OCI-LY1 (cell line): ENCODE measurements around the gene LRRC43.
"Not testable (repeated sequence)": the region's sequence is repeated elsewhere in the genome, so short reads cannot be mapped to it uniquely, and the experiment has no call there.

Source experiments
- H2AFZ ChIP-seq: fragments of 200-600 bp; sonication (generic), shearing (Covaris generic); 2 replicates; pipeline ENCODE4 v1.6.0; 2014; ENCODE audit warnings: antibody characterized with exemption, mild to moderate bottlenecking, low read length
- H3F3A ChIP-seq: fragments of 200-600 bp; sonication (generic), shearing (Covaris generic); 2 replicates; pipeline ENCODE4 v1.6.0; 2014; ENCODE audit warnings: mild to moderate bottlenecking, antibody characterized with exemption, low read length, moderate library complexity; ENCODE audit not compliant: insufficient read depth
- H3K27ac ChIP-seq: fragments of 200-600 bp; sonication (generic); 2 replicates; pipeline ENCODE4 v1.5.1; 2014; ENCODE audit warnings: low read length, mixed run types, mild to moderate bottlenecking, low read depth; ENCODE audit not compliant: poor library complexity, severe bottlenecking
- H3K27me3 ChIP-seq: fragments of 200-600 bp; sonication (generic); 2 replicates; pipeline ENCODE4 v1.6.0; 2014; ENCODE audit warnings: antibody characterized with exemption, mild to moderate bottlenecking, low read length, moderate library complexity; ENCODE audit not compliant: insufficient read depth
- H3K36me3 ChIP-seq: fragments of 200-600 bp; sonication (generic); 2 replicates; pipeline ENCODE4 v1.6.1; 2014; ENCODE audit warnings: mild to moderate bottlenecking, antibody characterized with exemption, low read length, moderate library complexity, mixed read lengths; ENCODE audit not compliant: insufficient read depth
- H3K4me1 ChIP-seq: fragments of 200-600 bp; sonication (generic); 2 replicates; pipeline ENCODE4 v1.5.1; 2014; ENCODE audit warnings: mild to moderate bottlenecking, low read length, moderate library complexity; ENCODE audit not compliant: insufficient read depth, severe bottlenecking
- H3K4me2 ChIP-seq: fragments of 200-600 bp; sonication (generic), shearing (Covaris generic); 2 replicates; pipeline ENCODE4 v1.6.1; 2014; ENCODE audit warnings: low read length
- H3K4me3 ChIP-seq: fragments of 200-600 bp; sonication (generic); 2 replicates; pipeline ENCODE4 v1.5.1; 2014; ENCODE audit warnings: low read length, low read depth, mild to moderate bottlenecking, mixed read lengths; ENCODE audit not compliant: poor library complexity, severe bottlenecking
- H3K79me2 ChIP-seq: fragments of 200-600 bp; shearing (Covaris generic); 2 replicates; pipeline ENCODE4 v1.6.1; 2016; ENCODE audit warnings: mixed run types, low read length, mixed read lengths; ENCODE audit not compliant: insufficient read depth
- H3K9ac ChIP-seq: fragments of 200-600 bp; sonication (generic), shearing (Covaris generic); 2 replicates; pipeline ENCODE4 v1.6.1; 2014; ENCODE audit warnings: mild to moderate bottlenecking, low read length, mixed read lengths
- H3K9me2 ChIP-seq: fragments of 200-600 bp; sonication (generic), shearing (Covaris generic); 2 replicates; pipeline ENCODE4 v1.6.1; 2014; ENCODE audit warnings: low read depth, mild to moderate bottlenecking, low read length, mixed read lengths
- H3K9me3 ChIP-seq: fragments of 200-600 bp; shearing (Covaris generic); 2 replicates; pipeline ENCODE4 v1.6.1; 2014; ENCODE audit warnings: low read length, mixed read lengths
- H4K20me1 ChIP-seq: fragments of 200-600 bp; sonication (generic), shearing (Covaris generic); 2 replicates; pipeline ENCODE4 v1.6.0; 2016; ENCODE audit warnings: mild to moderate bottlenecking, low read length; ENCODE audit not compliant: insufficient read depth
- CTCF ChIP-seq: fragments of 200-600 bp; sonication (generic), shearing (Covaris generic); IDR thresholded peaks from 2 replicates; pipeline ENCODE4 v1.5.1; 2017; ENCODE audit warnings: mild to moderate bottlenecking, antibody characterized with exemption, low read length, moderate library complexity, mixed read lengths
- EZH2 ChIP-seq: fragments of 200-600 bp; sonication (generic), shearing (Covaris generic); IDR thresholded peaks from 2 replicates; pipeline ENCODE4 v1.8.0; 2017; ENCODE audit warnings: borderline replicate concordance, mixed run types, mild to moderate bottlenecking, antibody characterized with exemption, low read length, moderate library complexity, mixed read lengths

LRRC43 gene

DNA sequence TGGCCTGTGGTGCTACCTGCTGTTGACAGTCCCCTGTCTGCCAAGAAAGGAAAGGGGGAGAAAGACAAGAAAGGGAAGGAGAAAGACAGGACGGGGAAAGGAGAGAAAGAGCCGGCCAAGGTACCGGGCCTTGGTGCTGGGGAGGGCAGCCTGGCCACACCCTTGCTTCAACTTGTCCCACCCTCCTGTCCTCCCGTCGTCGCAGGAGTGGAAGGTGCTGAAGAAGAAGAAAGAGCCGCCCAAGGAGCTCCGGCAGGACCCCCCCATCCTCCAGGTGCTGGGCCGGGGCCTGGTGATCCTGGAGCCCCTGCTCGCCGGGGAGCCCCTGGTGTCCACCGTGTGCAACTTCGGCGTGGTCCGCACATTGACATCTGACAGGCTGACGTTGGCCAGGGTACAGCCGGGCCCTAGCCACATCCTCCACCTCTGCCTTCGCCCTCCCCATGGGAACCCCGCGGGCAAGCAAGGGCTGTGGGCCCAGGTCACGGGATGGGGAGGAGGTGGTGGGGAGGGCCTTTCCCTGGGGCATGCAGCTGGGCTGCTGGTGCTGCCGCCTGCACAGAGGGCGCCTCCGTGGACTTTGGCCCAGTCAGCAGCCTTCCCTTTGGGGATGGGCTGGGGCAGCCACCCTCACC is 17.7 kb downstream of the LRRC43 start:
- Histone ChIP-seq H3K27me3 (no peaks in the 10 kb centered on the region; the same call in 1 of the 2 replicates), H3K36me3 (peaks cover 5% of the 10 kb centered on the region; the same call in 1 of the 2 replicates), H2AFZ (no peak overlapping the region), H3K4me1 (peaks cover 43% of the 10 kb centered on the region), H4K20me1 (no peaks in the 10 kb centered on the region), H3K9ac (no peak overlapping the region), H3K4me3 (no peak overlapping the region), H3K4me2 (no peak overlapping the region), H3K9me2 (no peaks in the 10 kb centered on the region), H3K9me3 (peaks cover 4% of the 10 kb centered on the region; the same call in 1 of the 2 replicates), H3K79me2 (no peaks in the 10 kb centered on the region), H3K27ac (no peak overlapping the region), H3F3A (no peaks in the 10 kb centered on the region)
- TF ChIP-seq EZH2: no peak
- TF ChIP-seq CTCF: no peak

GRCh38 chr12:122201381-122201780 is 18.5 kb downstream of the LRRC43 start:
- Histone ChIP-seq H3K4me1 (peaks cover 43% of the 10 kb centered on the region), H3K9ac (no peak overlapping the region), H3K4me2 (no peak overlapping the region), H3F3A (no peaks in the 10 kb centered on the region), H3K27me3 (no peaks in the 10 kb centered on the region; the same call in 1 of the 2 replicates), H3K27ac (no peak overlapping the region), H3K9me3 (no peaks in the 10 kb centered on the region), H3K36me3 (no peaks in the 10 kb centered on the region), H3K9me2 (no peaks in the 10 kb centered on the region), H2AFZ (no peak overlapping the region), H3K4me3 (no peak overlapping the region), H3K79me2 (no peaks in the 10 kb centered on the region), H4K20me1 (no peaks in the 10 kb centered on the region)
- TF ChIP-seq CTCF (no peak), EZH2 (no peak)

DNA sequence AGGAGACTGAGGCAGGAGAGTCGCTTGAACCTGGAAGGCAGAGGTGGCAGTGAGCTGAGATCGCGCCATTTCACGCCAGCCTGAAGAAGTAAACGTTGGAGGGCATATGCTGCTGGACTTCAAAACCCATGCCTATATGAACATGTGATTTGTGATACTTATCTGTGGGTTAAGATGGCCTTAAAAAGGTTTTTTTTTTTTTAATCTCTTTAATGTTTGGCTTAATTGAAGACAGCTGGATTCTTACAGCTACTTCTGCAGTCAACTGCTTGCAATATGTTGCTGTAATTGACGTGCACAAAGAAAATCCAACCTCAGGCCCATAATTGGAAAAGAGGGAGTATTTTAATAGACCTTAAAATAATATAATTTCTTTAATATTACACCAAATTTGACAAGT is 19.1 kb downstream of the LRRC43 start:
- H2AFZ ChIP-seq: no peak overlapping the region
- peaks cover 41% of the 10 kb centered on the region for H3K4me1 ChIP-seq
- no peaks in the 10 kb centered on the region for H3K9me2 ChIP-seq
- TF ChIP-seq EZH2 (no peak), CTCF (no peak)
- H3K27me3 ChIP-seq: no peaks in the 10 kb centered on the region; the same call in 1 of the 2 replicates
- H3K4me3 ChIP-seq: no peak overlapping the region
- no peak overlapping the region for H3K4me2 ChIP-seq
- no peaks in the 10 kb centered on the region for H3K79me2 ChIP-seq
- H3K27ac ChIP-seq: no peak overlapping the region
- H3F3A ChIP-seq: no peaks in the 10 kb centered on the region
- no peak overlapping the region for H3K9ac ChIP-seq
- H3K9me3 ChIP-seq: no peaks in the 10 kb centered on the region
- H3K36me3 ChIP-seq: peaks cover 5% of the 10 kb centered on the region
- H4K20me1 ChIP-seq: no peaks in the 10 kb centered on the region

DNA sequence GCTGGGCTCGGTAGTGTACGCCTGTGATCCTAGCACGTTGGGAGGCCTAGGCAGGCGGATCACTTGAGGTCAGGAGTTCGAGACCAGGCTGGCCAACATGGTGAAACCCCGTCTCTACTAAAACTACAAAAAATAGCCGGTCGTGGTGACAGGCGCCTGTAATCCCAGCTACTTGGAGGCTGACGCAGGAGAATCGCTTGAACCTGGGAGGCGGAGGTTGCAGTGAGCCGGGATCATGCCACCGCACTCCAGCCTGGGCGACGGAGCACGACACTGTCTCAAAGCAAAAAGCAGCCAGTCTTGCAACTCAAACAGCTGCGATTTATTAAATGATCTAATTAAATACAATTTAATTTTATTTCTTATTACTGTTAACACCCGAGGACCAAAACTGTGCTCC is 19.9 kb downstream of the LRRC43 start:
- H3K4me2 ChIP-seq: peak overlapping the region; percentile 74
- H3K36me3 ChIP-seq: peaks cover 13% of the 10 kb centered on the region
- not testable (repeated sequence) for H3K9me3 ChIP-seq, H3K79me2 ChIP-seq, H3K27me3 ChIP-seq, H3F3A ChIP-seq, H3K9me2 ChIP-seq, H3K27ac ChIP-seq, H4K20me1 ChIP-seq, H2AFZ ChIP-seq
- H3K4me3 ChIP-seq: peak overlapping the region; percentile 56
- peak overlapping the region; percentile 45; the same call in 1 of the 2 replicates for H3K9ac ChIP-seq
- H3K4me1 ChIP-seq: peaks cover 33% of the 10 kb centered on the region
